GM03348 (cell line): Measurements from ENCODE around the gene RPS27L.

ENCODE experiments used
- DNase-seq: peaks from one replicate; pipeline ENCODE4 v3.0.0; 2012; ENCODE audit warnings: low spot score

RPS27L gene

DNA sequence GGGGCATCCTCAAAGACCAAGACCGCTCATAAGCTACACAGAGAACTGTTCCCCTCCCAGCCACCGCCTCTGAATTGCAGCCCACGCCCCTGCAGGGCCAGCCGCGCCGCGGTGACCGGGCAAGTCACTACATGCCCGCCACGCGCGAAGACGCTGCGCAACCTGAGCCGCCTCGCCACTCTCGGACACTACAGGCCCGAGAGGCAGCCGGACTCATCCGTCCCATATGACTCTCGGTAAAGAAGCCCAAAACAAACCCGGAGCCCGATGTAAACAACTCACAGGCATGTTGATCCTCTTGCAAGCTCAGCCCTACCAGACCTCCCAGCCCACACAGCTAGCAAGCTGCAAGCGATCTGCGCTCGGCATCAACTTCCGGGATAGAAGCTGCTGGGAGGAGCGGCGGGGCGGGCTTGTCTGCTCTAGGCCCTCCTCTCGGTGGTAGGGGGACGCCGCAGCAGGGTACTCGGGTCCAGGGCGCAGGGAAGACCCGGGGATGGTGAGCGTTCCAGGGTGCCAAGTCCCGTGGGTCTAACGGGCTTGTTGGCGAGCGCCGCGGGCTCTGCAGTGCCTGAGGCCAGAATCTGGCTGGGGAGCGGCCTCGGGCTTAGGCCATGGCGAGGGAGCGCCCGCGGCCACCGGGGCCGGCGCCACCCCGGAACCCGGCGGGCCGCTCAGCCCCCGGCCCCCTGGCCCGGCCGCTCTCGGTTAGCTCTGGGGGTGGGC lies at the start of gene RPS27L:
Gene RPS27L, minus strand, starts transcription at position 360 of the 726 bp plus-strand sequence. Its CDS starts 72 bp downstream, at position 288.
- DNase-seq, result peak; percentile 91

DNA sequence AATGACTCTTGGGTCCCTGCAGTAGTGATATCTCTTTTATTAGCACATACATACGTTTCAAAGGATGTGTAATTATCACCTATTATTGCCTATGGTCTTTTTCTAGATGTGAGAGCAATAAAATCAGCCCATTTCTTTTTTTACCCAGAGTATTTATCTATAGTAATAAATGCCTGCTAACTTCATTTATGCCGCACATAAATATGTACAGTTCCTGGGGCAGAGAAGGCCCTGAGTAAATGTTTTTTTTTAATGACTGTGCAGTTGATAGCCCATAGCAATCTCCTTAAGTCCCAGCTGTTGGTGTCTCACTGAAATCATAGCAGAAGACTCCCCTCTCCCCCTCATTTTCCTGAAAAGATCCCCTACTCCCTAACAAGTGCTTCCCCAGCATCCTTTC lies 48.8 kb upstream of the RPS27L start:
- no peak for DNase-seq

DNA sequence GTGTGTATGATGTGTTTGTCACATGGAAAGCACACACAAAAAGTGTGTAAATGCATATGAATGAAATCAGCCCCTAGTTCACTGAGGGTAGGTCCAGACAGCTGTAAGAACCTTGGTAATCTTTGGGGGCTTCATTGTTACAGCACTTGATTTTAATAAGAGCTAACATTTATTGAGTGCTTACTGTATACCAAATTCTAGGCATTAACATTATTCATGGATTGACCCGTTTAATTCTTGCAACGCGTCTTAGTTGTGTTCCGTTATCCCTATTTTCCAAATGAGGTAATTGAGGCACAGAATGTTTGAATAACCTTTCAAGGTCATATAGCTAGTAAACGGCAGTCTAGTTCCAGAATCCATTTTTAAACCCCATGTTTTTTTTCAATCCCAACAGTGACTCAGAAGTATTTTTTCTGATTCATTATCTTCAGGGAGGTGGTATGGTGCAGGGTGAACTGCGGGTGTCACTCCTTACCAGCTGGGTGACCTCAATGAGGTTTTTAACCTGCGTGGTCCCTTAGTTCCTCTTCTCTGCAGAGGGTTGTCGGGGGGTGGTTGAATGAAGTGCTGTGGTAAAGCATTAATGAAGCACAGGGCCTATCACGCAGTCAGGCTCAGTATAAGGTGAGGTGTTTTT lies 46.3 kb upstream of the RPS27L start:
- DNase-seq, result no peak

DNA sequence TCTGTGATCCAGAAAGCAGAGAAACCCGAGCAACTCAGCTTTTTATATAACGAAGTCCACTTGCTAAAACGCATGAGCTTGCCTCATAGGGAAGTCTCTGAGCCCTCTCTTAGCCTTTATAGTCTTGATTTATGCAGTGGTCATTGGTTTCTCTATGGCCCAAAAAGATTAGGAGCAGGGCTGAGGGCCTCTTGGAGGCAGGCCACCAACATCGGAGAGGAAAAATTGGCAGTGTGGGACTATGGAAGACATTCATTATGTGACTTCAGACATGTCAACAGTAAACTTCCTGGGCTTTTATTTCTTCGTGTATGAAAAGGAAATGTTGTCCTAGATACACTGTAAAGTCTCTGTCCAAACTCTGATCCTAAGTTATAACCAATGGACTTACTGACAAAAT lies 45.6 kb upstream of the RPS27L start:
- no peak for DNase-seq

DNA sequence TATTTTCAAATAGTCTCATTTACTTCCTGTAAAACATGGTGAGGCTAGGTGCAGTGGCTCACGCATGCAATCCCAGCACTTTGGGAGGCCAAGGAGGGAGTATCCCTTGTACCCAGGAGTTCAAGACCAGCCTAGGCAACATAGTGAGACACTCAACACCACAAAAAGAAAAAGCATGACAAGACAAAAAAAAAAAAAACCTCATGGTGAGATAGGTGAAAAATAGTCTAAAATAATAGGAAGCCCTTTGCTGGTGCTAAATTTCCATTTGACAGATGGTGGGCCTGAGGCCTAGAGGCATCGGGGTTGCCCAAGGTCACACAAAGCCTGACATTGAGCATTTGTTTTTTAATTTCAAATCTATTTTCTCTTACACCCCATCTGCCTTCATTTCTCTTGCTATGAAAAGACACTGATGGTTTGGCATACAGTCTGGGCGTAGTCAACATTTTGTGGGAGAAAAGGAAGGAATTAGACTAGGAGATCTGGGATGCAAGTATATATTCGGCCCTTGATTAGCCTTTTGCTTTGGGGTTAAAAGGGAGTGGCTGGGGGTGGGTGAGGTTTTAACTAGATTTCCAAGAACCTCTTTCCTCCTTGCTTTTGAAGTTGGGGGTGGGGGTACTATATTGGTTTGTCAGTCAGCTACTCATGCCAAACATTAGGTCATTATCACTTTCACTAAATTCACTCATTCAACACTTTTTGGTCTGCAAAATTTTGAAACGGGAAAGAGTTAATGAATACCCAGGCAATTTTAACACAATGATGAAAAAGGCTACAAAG lies 43.4 kb upstream of the RPS27L start:
- DNase-seq, result no peak

DNA sequence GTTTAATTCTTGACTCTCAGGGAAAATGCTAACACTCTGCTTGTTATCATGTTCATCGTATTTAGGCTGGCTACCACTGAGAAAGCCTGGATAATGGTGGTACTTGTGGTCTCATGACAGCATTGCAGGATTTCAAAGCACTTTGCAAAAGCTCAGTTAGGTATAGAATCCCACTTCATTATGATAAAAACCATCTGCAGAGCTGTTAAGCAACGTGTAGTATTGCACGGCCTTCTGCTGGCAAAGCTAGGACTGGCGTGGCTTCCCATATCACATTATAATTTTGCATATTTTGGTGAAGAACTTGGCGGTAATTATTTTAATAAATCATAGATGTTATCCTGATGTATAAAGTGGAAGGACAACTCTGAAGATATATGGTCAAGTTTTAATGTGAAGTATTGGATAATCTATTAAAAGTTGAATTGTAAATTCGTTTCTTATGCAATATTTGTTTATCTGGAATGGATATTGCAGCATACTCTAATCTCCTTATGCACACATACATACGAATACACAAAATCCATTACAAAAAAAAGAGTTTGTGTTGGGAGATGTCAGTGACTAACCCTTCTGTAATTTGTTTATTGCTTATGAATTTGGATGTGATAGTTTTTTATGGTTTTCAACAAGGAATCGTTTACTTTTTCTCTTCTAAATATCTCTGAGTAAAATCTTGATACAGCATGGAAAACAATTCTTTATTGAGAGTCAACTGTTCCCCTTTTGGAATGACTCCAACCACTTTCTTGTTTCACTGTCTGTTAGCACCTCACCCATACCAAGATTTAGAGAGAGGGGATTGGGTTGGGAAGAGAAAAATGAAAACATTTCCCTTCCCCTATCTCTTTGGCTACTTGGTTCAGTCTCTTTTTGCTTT lies 41.3 kb upstream of the RPS27L start:
- peak; percentile 32 for DNase-seq

DNA sequence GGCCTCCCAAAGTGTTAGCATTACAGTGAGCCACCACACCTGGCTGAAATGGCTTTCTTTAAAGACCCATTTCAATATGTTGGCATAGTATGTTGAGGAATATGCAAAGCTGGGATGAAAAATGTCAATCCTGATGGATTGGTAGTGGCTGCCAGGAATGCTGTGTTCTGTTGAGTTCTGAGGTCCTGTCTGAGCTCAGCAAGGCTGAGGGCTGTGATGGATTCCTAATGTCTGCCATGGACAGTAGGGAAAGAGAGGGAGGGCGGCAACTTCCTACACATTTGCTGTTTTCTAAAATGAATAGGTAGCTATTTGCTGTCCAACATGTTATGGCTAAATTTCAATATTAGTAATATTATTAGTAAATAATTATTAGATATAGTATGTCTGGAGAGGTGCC lies 40.3 kb upstream of the RPS27L start:
- no peak for DNase-seq

DNA sequence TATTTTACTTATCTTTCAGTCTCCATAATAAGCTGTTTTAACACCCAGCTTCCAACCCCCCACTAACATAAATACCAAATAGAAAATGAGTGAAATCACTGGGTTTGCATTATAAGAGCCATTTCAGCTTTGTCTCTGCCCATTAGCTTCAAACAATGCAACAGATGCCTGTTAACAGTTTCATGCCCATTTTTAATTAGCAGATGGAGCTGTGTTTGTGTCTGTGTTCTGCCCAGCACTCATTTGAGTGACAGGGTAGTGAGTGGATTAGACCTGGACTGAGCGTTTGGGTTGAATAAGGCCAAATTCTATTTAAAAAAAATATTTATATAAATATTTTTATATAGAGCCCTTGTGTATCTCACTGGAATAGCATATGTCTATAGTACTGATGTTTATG lies 39.6 kb upstream of the RPS27L start:
- DNase-seq, result no peak

DNA sequence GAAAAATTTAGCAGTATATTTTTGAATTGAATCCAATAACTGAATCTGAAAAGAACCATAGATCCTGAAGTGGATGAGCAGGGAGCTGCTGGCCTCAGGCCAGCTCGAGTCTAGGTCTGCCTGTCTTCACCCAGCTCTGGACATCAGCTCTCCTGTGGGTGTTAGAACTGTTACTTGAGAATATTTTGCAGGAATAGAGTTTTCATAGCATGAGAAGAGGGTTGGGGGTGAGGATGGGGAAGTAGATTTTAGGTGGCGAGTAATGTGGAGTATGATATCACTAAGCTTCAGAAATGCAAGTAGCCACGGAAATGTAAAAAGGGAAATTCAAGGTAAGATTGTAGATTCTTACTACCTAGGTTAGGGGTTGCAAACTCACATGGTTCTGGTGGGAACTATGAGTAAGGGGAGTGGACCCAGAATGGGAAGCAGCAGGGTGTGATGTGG lies 38.3 kb upstream of the RPS27L start:
- no peak for DNase-seq

DNA sequence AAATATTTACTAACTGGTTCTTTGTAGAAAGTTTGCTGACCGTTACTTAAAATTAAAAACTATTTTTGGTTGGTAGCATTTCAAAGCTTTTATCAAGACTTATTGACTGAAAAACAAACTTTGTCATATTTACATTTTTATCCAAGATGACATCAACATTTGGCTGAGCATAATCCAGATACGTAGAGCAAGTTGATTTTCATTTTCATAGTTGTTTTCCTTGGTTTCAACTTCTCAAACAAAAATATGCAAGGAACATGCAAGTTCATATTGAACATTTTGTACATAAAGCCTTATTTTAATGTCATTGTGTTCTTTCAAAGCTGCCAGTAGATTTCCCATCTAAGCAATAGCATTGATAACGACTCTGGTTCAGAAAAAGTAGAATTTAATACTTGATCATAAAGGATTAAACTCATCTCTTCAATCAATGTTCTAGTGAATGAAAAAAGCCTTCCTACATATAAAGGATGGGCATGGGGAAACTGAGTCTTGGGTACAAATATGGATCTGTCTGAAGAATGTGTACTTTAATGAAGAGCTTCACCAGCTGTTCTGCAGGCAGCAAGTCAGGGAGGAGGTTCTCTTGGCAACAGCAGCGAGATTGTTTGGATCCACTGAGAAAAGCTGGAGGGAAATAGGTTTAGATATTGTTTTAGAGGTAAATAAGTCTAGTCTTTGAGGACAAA lies 37.7 kb upstream of the RPS27L start:
- no peak for DNase-seq

DNA sequence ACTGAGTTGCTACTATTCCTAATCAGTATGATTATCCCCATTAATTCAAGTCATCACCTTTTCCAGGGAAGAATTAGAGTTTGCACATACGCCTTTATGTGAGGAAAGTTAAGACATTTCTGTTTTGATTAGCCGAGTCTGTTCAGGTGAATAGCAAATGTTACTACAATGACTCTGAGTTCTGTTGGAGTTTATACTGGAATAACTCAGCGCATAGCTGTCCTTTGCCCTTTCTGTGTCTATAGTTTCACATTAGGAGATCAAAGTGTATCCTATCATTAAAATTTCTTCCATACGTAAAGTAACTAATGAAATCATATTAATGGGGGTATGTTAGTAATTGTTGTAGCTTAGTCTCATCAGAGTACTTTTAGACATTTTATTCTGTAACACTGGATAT lies 37.0 kb upstream of the RPS27L start:
- DNase-seq, result no peak

DNA sequence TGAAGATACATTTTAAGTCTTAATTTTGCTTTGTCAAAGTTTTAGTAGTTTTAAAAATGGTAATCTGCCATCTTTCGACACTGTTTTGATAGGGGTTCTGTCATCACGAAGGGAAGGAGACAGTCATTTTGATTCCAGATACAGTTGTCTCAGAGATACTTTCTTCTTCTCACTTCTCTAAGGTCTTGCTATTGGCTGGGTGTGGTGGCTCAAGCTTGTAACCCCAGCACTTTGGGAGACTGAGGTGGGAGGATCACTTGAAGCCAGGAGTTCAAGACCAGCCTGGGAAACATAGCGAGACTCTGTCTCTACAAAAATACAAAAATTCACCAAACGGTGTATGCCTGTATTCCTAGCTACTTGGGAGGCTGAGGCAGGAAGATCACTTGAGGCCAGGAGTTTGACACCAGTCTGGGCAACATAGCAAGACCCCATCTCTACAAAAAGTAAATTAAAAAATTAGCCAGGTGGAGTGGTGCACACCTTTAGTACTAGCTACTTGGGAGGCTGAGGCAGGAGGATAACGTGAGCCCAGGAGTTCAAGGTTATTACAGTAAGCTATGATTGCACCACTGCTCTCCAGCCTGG lies 35.4 kb upstream of the RPS27L start:
- no peak for DNase-seq

DNA sequence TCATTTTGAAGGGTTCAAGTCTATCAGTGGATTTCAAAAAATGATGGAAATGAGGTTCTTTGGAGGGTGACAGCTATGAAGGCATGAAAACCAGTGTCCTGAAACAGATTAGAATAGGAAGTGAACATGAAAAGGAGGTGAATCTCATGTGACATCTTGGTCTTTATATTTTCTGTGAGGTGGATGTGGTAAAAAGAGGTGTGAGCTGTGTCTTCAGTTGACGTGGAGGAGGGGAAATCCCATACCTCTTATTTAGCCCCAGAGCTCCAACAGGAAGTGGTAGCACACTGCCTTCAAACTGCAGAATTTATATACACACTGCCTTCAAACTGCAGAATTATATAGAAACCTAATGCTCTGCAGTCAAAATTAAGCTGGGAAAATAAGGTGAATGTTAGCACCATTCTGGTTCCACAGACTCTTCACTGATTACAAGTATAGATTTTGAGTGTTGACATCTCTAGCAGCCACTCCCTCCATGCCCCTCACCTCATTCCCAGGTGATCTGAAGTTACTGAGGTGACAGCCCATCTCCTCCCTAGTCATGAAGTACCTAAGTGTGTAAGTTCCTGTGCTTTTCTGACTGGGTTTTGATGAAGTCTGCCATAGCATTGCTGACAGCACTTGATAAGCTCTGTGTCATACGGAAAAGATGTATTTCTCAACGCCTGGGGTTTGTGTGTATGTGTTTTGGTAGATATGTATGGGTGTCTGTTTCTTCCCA lies 34.8 kb upstream of the RPS27L start:
- no peak for DNase-seq

DNA sequence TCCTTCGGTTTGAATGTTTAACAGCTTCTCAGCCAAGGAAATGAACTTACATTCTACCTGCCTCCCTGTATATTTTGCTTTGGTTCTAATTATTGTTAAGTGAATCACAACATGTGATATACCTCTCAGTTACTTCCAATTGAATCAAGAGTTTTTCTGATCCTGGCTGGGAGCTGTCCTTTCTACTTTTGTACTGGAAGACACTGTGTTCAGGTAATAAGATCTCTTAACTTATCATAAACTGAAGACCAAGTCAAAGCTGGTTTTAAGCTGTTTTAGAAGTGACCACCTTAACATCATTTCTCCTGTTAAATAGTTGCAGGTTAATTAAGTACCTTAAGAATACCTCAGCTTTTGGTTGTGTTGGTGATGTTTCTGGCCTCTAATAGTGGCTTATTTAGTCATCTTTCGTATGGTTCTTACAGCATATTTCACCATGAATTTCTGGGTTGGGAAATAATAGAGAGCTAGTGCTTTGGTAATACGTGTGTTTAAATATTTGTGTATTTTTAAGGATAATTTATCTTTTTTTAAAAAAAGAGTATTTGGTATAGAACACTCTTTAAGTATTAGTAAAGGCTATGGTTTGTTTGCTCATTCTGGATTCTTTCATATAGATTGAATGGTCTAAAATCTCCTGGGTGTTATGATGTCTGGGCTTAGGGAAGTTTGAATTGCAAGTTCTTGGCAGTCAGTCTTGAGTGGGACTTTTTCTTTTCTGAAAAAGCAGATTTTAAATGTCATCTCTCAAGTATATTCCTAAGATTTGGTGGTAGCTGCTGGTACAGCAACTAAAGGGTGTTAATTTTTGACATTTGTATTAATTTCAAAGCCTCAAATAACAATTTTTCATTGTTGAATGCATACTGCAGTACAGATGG lies 33.7 kb upstream of the RPS27L start:
- DNase-seq, result no peak

DNA sequence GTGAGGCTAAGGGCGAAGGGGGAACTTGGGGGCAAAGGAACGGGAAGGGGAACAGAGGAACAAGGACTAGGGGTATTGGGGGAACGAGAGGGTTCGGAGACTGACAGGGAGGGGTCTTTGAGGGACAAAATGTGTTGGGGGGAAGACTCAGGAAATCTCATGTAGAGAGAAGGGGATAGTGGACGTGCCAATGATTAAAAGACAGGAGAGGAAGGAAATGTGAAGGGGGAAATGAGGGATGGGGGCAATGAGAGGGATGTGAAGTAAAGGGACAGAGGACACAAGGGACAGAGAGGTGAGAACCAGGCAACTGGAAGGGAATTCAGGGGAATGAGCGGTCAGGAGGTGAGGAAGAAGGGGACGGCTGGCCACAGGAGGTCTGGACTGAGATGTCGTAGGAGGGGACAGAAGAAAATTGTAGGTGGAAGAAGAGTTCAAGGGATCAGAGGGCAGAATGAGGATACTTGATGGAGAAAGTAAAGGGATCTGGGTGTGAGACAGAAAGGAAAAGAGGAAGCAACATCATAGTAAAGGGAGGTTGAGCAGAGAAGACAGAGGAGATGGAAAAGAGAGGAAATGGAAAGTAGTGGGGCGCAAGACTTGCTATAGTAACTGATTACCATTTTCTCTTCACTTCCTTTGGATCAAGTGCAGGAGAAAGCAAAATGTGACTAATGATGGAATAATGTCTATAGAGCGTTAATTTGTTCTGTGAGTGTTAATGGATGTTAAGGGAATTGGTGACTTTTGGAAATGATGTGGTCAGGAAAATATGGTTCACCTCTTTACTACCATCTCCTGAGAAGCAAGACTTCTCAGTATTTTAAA lies 32.9 kb upstream of the RPS27L start:
- no peak for DNase-seq

DNA sequence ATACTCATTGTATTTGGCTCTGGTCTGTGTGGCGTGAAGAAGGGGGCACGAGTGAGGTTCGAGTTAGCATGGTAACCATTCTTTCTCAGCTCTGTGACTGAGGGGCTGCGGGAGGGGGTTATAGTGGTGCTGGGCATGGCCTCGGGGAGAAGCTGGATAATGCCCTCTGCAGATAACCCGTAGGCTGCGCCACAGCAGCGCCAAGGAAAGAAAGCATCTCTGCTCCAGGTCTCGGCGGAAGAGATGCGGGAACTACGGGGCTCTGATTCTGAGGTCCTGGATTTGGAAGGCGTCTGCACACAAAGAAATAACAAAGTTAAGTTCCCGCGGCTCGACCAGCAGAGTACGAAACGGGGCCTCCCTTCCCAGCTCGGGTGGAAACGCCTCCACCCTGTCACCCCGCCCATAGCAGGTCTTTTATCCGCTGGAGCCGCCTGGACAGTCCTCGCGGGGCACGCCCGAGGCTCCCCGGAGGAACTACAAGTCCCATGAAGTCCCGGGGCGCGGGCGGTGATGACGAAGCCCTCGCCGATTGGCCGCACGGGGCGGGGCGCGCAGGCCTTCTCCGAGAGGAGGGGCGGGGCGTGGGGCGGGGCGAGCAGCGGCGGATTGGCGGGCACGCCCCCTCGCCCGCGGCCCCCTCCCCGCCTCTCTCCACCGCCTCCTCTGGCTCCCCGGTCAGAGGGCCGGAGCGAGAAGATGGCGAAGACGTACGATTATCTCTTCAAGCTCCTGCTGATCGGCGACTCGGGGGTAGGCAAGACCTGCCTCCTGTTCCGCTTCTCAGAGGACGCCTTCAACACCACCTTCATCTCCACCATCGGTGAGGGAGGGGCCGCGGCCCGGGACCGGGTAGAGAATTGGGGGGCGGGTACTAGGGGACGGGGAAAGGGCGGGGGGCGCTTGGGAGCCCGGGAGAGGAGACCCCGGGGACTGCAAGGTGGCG lies 31.9 kb upstream of the RPS27L start, which contains the start of gene RAB8B:
Gene RAB8B, plus strand, starts transcription at position 681 of the 946 bp plus-strand sequence. Its CDS starts 19 bp downstream, at position 700.
- peak; percentile 98 for DNase-seq
